ENCODE results near the gene POM121C.
"Not testable (repeated sequence)": the region's sequence is repeated elsewhere in the genome, so short reads cannot be mapped to it uniquely, and the experiment has no call there.

Gene POM121C

GRCh38 chr7:75423481-75423880 is 62.6 kb downstream of the POM121C start:
- DNase-seq (ENCODE audit: low read depth): not testable (repeated sequence)

- DNase-seq (ENCODE audit: low read depth): not testable (repeated sequence)
Observed at GRCh38 chr7:75421798-75422710, 64.0 kb downstream of the POM121C start.

- DNase-seq (ENCODE audit: low read depth): not testable (repeated sequence)
Observed at GRCh38 chr7:75420152-75420551, 65.9 kb downstream of the POM121C start.

GRCh38 chr7:75419693-75420092 is 66.4 kb downstream of the POM121C start:
- DNase-seq (ENCODE audit: low read depth): not testable (repeated sequence)

GRCh38 chr7:75419210-75419609 is 66.9 kb downstream of the POM121C start:
- not testable (repeated sequence) for DNase-seq (ENCODE audit: low read depth)

GRCh38 chr7:75418292-75418858 is 67.7 kb downstream of the POM121C start:
- DNase-seq (ENCODE audit: low read depth): not testable (repeated sequence)

GRCh38 chr7:75416787-75417186 is 69.3 kb downstream of the POM121C start:
- DNase-seq (ENCODE audit: low read depth): not testable (repeated sequence)

- not testable (repeated sequence) for DNase-seq (ENCODE audit: low read depth)
Observed at GRCh38 chr7:75415829-75416373, 70.2 kb downstream of the POM121C start.

GRCh38 chr7:75415428-75415817 is 70.7 kb downstream of the POM121C start:
- DNase-seq (ENCODE audit: low read depth): not testable (repeated sequence)

- DNase-seq (ENCODE audit: low read depth): not testable (repeated sequence)
Observed at GRCh38 chr7:75414708-75415427, 71.2 kb downstream of the POM121C start.

- not testable (repeated sequence) for DNase-seq (ENCODE audit: low read depth)
Observed at GRCh38 chr7:75414204-75414603, 71.9 kb downstream of the POM121C start.

GRCh38 chr7:75410823-75411173 is 75.3 kb downstream of the POM121C start:
- not testable (repeated sequence) for DNase-seq (ENCODE audit: low read depth)

- DNase-seq (ENCODE audit: low read depth): not testable (repeated sequence)
Observed at GRCh38 chr7:75409880-75410822, 75.9 kb downstream of the POM121C start.

- not testable (repeated sequence) for DNase-seq (ENCODE audit: low read depth)
Observed at GRCh38 chr7:75404663-75405062, 81.4 kb downstream of the POM121C start.

GRCh38 chr7:75403455-75404443 is 82.3 kb downstream of the POM121C start:
- not testable (repeated sequence) for DNase-seq (ENCODE audit: low read depth)

- DNase-seq (ENCODE audit: low read depth): not testable (repeated sequence)
Observed at GRCh38 chr7:75400575-75400974, 85.5 kb downstream of the POM121C start.

GRCh38 chr7:75398771-75399700 is 87.1 kb downstream of the POM121C start:
- not testable (repeated sequence) for DNase-seq (ENCODE audit: low read depth)

- DNase-seq (ENCODE audit: low read depth): not testable (repeated sequence)
Observed at GRCh38 chr7:75397865-75398264, 88.2 kb downstream of the POM121C start.

- DNase-seq (ENCODE audit: low read depth): not testable (repeated sequence)
Observed at GRCh38 chr7:75395329-75395728, 90.8 kb downstream of the POM121C start, which contains the start of gene TRIM73. TRIM73 (plus strand) TSS chr7:75395629; CDS start chr7:75398934, 3,305 bp downstream.
